ENCODE data around the gene PPP3CA.

GRCh38 chr4:101065346-101065745 is 282.0 kb downstream of the PPP3CA start:
- no peak for TF ChIP-seq CTCF (IDR thresholded peaks at IDR 0.05 in 2 of 3, conservative IDR thresholded peaks at IDR 0.05 in 1 of 3; ENCODE audit: borderline replicate concordance in 1 of 3, insufficient read depth in 1 of 3, low read depth in 2 of 3, low read length in 2 of 3)
- no peak for TF ChIP-seq EZH2 (IDR thresholded peaks at IDR 0.05)
- TF ChIP-seq MAX (IDR thresholded peaks at IDR 0.05), result no peak
- TF ChIP-seq POLR2AphosphoS5 (IDR thresholded peaks at IDR 0.05; ENCODE audit: low read depth, low read length), result no peak
- no peak for TF ChIP-seq POLR2A (IDR thresholded peaks at IDR 0.05; ENCODE audit: borderline replicate concordance, extremely low read depth, insufficient read depth, insufficient read length)
- no peak for TF ChIP-seq REST (IDR thresholded peaks at IDR 0.05; ENCODE audit: low read depth)
- TF ChIP-seq SP1 (IDR thresholded peaks at IDR 0.05; ENCODE audit: low read depth), result no peak
- TF ChIP-seq ATF3 (IDR thresholded peaks at IDR 0.05), result no peak
- no peak for TF ChIP-seq CBX3 (IDR thresholded peaks at IDR 0.05; ENCODE audit: low read depth)
- TF ChIP-seq SRF (IDR thresholded peaks at IDR 0.05; ENCODE audit: low read depth), result no peak
- TF ChIP-seq TCF7L2 (IDR thresholded peaks at IDR 0.05; ENCODE audit: borderline replicate concordance, extremely low read depth, insufficient read depth, insufficient read length), result no peak
- TF ChIP-seq ZBTB33 (IDR thresholded peaks at IDR 0.05; ENCODE audit: extremely low read depth, insufficient replicate concordance, low read length), result no peak
- TF ChIP-seq ZNF274 (IDR thresholded peaks at IDR 0.05; ENCODE audit: low read depth, low read length), result no peak

All from HCT116 (cell line).